IPS-18c (cell line): ENCODE results near the gene MYO10.
"Not testable (repeated sequence)": the region's sequence is repeated elsewhere in the genome, so short reads cannot be mapped to it uniquely, and the experiment has no call there.

ENCODE experiments used
- H3K4me3 ChIP-seq: 2 replicates; pipeline ENCODE4 v1.7.0; 2013; ENCODE audit warnings: low read depth, mild to moderate bottlenecking, low read length, moderate library complexity; ENCODE audit not compliant: insufficient read depth
- H3K9me3 ChIP-seq: one replicate; pipeline ENCODE4 v1.6.1; 2013; ENCODE audit warnings: mild to moderate bottlenecking, low read length, moderate library complexity; ENCODE audit not compliant: control insufficient read depth, insufficient read depth

The MYO10 gene

DNA sequence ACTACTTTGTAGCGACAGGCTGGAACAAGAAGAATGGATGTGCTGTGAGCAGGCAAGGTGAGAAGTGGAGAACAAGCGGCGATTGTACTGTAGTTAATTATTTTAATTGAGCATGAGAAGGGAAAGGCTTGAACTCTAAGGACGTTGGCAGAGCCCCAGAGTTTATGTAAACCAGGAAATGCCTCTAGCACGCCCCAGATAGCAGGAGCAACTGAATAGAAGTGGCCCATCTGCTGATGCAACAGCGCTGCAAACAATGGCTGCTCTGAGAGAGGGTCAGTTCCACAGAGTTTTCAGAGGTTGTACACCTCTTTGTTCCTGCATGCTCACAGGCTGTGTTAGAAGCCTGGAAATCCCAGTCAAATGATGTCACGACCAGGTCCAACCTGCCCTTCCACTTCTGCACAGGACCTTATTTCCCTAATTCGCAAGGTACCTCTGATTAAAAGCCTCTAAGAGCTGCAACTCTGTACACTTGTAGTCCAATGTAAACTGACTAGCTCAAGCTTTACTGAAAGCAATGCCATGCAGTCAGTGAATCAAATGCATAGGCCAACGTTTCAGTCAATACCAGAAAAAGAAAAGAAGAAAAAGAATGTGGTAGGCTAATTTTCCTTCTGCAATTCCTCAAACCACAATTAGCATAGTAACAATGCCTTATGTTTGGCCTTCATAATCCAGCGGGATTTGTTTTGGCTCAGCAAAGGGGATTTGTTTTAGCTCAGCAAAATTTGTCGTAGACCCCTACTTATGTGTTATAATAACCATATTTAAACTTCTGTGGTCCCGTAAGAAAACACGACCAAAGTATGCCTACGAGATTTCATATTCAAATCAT is 199.7 kb downstream of the MYO10 start:
- H3K4me3 ChIP-seq: peak overlapping the region; percentile 38
- no peaks in the 10 kb centered on the region for H3K9me3 ChIP-seq

DNA sequence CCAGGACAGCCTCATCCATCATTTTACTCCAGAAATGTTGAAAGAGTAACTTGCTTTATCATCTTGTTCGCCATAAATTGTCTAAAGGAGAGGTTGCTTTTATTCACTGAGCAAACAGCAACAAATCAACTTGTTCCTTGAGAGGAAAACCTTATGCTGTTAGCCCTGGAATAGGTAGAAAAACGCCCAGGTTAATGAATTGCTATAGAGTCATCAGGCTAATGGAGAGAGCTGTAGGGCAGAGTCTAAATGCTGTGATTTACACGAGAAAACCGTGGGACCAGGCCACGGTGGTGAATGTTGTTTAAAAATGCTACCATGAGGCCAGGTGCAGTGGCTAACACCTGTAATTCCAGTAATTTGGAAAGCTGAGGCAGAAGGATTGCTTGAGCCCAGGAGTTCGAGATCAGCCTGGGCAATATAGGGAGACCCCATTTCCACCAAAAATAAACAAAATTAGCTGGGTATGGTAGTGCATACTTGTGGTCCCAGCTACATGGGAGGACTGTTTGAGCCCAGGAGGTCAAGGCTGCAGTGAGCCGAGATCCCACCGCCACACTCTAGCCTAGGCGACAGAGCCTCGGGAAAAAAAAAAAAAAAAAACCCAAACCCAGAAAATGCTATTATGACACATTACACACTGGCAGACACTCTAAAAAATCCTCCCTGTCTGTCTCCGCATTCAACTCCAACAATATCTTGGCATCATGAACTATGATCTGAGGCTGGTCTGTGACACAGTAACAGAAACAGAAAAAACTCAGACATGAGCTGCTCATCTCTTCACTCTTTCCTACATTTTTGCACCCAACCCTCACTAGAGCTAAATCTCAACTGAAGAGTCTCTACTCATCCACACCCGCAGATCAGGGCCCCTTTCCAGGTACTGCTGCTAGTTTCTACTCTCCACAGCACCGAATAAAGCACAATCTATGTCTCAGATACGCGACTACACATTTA is 200.7 kb downstream of the MYO10 start:
- H3K9me3 ChIP-seq: no peaks in the 10 kb centered on the region
- H3K4me3 ChIP-seq: peak overlapping the region; percentile 38

DNA sequence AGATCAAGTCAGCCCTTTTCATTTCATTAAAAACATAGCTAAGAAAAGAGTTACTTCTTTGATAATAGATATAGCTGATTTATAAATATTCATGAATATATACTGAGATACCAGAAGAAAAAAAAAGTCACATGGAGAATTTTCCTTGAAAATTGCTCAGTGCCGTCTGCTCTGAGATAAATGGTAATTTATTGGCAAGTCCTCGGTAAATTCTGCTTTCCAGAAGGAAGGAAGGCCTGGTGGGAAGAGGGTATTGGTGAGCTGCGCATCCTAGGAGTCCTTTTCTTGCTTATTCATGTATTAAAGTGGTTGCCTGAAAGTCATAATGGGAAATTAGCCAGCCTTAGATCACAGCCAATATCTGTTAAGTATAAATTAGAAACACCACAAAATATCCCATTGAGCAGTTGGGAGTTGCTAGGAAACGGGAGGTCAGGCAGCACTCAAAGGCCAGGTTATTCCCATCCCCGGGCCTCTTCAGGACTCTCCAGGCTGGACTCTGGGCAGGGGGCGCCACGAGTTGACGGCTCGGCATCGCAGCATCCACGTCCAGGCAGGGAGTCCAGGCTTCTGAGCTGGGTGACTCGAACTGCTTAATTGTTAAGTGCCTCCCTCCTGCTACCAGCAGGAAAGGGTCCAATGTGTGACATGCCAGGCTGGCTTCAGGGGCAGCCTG is 202.6 kb downstream of the MYO10 start:
- Histone ChIP-seq H3K4me3 (no peak overlapping the region), H3K9me3 (no peaks in the 10 kb centered on the region)

DNA sequence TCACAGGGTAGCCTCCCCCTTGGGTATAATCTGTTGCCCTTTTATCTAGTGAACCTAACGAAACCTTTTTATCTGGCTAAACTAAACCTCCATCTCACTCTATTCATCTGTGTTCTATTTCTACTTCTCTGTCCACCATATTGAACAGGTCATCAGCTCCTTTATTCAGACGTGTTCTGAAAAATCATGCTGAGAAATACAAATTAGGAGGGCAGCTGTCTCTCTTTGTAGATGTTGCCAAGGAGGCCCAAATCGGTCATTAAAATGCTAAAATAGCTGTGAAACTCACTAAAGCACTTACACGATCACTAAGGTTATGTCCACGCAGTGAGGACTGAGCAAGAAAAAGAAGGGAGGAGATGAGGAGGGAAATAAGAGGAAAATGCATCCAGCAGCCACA is 203.7 kb downstream of the MYO10 start:
- H3K4me3 ChIP-seq: no peak overlapping the region
- no peaks in the 10 kb centered on the region for H3K9me3 ChIP-seq

DNA sequence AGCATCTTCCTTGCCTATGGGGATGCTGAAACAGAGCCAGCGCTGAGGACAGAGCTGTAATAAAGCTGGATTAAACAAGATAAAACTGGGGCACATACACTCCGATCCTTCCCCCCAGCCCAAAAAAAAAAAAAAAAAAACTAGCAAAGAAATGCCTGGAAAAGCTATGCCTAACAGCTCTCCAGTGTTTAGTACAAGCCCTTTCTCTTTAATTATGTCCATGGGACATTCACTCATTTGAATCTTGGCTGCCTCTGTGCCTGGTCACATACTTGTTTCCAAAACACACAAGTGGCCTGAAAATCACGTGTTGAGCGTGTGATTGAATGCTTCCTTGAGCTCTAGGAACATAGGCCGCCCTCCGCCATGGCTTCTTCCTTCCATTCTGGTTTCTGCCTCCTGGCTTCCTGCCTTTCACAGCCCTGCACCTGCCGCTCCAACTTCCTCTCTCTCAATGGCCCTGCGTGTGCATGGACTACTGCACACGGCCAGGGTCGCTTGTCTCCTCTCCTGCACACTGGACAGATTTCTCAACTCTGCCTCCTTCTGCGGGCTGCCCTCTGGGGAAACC is 208.2 kb downstream of the MYO10 start:
- Histone ChIP-seq H3K4me3 (no peak overlapping the region), H3K9me3 (no peaks in the 10 kb centered on the region)

DNA sequence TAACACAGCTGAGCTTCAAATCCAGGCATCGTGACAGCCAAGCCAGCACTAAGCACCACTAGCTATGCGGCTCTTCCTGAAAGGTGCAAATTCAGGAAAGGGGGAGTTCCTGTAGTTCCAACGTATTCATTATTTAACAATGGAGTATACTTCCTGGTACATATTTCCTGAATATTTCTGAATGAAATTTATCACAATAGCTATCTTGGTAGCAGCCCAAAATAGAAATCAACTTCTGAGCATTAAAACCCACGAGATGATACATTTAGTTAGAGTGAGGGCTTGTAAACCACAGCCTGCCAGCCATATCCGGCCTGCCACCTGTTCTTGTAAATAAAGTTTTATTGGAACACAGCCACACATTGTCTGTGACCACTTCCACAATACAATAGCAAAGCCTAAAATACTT is 209.5 kb downstream of the MYO10 start:
- Histone ChIP-seq H3K9me3 (no peaks in the 10 kb centered on the region), H3K4me3 (no peak overlapping the region)

DNA sequence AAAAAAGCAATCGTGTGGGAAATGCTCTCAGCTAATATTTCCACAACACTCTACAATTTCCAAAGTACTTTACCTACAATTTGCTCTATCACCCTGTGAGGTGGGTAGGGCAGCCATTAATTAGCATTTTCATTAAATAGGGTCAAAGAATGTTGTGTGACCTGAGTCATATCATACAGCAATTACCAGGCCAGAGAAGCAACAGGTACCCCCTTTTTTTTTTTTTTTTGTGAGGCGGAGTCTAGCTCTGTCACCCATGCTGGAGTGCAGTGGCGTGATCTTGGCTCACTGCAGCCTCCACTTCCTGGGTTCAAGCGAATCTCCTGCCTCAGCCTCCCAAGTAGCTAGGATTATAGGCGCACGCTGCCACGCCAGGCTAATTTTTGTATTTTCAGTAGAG is 210.5 kb downstream of the MYO10 start:
- H3K9me3 ChIP-seq: no peaks in the 10 kb centered on the region
- no peak overlapping the region for H3K4me3 ChIP-seq

DNA sequence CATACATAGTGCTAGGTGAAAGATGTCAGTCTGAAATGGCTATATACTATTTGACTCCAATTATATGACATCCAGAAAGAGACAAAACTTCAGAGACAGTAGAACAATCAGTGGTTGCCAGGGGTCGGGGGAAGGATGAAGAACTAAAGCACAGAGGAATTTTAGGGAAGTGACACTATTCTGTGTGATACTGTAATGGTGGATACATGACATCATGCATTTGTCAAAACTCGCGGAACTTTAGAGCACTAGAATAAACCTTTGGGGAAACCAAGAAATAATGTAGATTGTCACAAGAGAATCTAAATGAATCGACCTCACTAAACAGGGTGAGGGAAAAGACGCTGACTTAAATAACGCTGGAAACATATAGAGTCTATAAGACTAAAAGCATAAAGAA is 212.3 kb downstream of the MYO10 start:
- no peak overlapping the region for H3K4me3 ChIP-seq
- H3K9me3 ChIP-seq: no peaks in the 10 kb centered on the region

DNA sequence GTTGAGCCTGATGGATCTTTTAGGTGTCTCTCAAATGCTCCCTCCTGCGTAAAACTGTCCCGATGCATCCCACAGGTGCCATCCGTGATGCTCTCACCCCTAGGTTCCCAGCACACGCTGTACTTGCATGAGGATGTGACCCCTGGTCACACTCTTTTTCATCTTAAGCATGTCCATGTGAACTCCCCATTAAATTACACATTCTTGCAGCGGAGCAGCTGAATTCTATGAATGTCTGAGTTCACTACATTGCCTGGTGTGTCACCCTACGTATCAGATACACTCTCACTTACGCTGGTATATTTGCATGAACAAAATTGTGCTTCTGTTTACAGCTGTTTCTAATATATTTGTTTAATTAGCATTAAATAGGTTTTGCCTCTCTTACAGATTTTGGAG is 214.0 kb downstream of the MYO10 start:
- no peaks in the 10 kb centered on the region for H3K9me3 ChIP-seq
- no peak overlapping the region for H3K4me3 ChIP-seq

DNA sequence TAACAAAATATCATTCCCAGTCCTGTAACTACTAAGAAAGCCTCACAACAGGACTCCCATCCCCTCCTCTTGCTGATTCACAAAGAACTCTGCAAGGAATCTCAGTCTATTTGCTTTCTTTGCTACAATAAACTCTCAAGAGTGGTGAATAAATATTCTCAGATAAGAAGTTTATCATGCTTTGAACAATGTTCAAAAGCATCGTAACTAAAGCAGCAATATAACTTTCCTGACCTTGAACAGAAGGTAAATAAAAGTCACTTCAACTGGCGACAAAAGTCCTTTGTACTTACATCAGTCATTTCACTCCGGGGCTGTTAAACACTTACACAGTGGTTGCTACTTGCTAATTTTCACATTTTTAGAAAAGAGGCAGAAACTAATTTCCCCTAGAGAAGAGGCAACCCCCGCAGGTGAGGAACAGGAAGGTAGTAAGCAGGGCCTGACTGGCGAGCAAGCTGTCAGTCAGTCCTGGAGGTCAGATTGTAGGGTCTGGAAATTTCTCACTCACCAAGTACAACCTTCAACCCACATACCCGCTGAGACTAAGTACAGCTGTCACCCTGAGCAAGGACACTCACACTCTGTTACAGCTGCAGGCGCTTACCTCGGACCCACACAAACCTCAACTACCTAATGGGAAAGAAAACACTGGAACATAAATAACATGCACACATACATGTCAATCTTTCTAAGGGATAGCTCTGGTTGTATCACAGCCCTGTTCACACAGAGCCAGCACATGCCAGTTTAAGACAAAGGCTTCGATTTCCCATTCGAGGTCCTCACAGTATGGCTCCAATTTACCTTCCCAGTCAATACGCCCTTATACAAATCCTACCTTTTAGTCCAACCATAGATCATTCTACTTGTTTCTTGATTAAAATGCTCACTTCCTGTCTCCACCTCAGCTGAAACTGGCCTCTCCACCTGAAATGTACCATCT is 214.7 kb downstream of the MYO10 start:
- H3K4me3 ChIP-seq: no peak overlapping the region
- H3K9me3 ChIP-seq: no peaks in the 10 kb centered on the region

DNA sequence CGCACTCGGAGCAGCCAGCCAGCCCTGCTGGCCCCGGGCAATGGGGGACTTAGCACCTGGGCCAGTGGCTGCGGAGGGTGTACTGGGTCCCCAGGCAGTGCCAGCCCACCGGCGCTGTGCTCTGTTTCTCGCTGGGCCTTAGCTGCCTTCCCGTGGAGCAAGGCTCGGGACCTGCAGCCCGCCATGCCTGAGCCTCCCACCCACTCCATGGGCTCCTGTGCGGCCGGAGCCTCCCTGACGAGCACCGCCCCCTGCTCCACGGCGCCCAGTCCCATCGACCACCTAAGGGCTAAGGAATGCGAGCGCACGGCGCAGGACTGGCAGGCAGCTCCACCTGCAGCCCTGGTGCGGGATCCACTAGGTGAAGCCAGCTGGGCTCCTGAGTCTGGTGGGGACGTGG is 218.1 kb downstream of the MYO10 start:
- not testable (repeated sequence) for H3K9me3 ChIP-seq, H3K4me3 ChIP-seq

DNA sequence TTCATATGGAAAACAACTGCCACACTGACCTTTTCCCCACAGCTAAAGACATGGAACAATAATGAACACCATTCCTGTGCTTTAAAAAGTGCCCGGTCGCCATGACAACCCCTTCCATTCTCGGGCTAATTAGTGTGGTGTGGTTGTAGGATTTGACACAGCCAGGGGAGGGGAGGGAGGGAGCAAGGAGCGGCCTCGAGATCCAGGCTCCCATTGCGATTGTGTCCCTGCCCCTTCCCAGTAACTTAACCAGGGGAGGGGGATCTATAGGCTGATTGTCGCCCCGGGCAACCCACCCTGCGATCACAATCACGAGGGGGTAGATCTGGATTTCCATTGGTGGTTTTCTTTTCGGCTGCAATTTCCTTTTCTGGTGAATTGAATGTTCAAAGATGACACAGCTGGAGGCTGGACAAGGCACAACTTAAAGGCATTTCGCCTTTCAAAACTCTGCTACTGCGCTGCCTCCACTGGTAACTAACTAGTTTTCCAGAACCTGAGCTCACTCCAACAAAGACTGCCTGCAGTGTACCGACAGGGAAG is 222.6 kb downstream of the MYO10 start:
- peak overlapping the region; percentile 10; the same call in 1 of the 2 replicates for H3K4me3 ChIP-seq

DNA sequence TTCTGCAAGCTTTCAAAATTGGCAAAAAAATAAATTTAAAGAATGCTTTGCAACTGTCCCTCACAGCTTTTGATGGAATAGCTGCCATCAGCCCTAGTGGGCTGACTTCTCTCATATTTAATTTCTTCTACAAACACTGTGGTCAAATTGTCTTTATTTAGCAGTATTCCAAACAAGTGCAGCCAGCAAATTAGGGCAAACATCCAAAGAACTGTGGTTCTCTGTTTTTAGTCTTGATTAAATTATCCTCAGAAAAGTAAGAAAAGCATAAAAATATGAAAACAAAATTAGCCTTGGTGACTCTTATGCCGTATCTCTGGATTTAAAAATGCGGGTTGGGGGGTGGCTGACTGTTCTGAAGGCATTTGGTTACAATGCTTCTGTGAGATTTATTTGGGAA is 223.5 kb downstream of the MYO10 start:
- no peak overlapping the region for H3K4me3 ChIP-seq
- no peaks in the 10 kb centered on the region for H3K9me3 ChIP-seq

More for the DNA sequence above, 222.6 kb downstream of the MYO10 start:
- no peaks in the 10 kb centered on the region for H3K9me3 ChIP-seq

DNA sequence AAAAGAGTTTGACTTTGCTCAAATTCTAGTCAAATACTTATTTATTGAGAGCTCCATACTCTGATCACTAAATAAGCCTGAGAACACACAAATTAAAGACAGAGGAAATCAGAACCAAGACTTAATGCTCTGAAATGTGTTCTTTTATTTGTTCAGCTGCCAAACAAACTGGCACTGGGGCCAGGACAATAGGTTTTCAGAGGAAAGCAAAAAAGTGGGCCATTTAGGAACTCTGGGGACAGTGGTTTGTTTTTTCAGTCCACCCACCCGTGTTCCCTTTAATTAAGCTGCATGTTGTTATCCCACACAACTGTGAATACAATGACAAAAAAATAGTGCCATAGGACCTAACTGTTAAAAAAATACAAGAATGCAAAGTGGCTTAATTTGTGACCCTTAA is 223.9 kb downstream of the MYO10 start:
- no peak overlapping the region for H3K4me3 ChIP-seq
- no peaks in the 10 kb centered on the region for H3K9me3 ChIP-seq

DNA sequence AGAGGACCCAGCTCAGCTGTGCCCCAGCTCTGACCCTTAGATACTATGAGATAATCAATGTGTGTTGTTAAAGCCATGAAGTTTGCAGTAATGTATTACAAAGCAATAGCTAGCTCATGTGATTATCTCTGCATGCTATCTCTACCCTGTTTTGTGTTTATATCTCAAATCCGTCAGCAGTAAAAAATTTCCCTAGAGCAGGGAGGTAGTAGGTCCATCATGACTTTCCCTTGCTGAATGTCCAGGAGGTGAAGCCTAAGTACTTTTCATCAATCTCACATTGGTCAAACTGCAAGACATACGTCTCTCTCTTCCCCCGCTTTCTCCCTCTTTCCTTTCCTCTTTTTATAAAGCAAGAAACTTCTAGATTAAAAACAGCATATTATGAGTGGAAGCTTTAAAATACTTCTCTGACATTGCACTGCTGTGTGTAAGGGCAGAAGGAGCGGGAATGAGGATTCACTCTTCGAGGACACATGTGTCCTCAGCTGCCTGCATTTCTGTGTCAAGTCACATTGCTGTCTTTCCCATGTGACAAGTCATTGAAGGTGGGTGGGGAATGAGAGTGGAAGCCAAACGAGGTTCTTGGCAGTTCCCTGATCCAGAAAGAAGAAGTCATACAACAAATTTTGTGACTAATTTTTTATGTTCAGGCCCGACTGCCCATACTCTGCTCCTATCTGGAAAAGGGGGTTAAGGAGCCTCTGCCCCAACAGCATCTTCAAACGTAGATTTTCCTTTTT is 226.2 kb downstream of the MYO10 start:
- H3K9me3 ChIP-seq: no peaks in the 10 kb centered on the region
- no peak overlapping the region for H3K4me3 ChIP-seq

DNA sequence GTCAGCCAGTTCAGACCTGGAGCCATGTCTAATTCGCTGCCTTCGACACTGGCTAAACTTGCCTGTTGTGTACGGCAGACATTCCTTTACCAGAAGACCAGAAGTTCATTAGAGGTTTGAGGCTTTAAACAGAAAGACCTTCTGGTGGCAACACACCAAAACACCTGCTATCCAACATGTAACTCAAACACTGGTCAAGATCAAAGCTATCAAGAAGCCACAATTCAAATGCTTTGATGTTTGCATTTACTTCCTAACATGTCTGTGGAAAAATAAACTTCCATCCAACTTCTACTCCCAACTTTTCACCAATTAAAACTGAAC is 228.3 kb downstream of the MYO10 start:
- H3K4me3 ChIP-seq: no peak overlapping the region
- H3K9me3 ChIP-seq: no peaks in the 10 kb centered on the region
